ENCODE data around the gene RFT1. TPM values are rescaled to one million over a fixed set of nuclear protein-coding genes. Genes with fewer than 3 reads are reported as not detected.
"Not testable (repeated sequence)": the region's sequence is repeated elsewhere in the genome, so short reads cannot be mapped to it uniquely, and the experiment has no call there.

RFT1 gene
- polyA plus RNA-seq, 12 donors, result 11.2 to 18.1 (median 13.5) TPM; not detected in 1

DNA sequence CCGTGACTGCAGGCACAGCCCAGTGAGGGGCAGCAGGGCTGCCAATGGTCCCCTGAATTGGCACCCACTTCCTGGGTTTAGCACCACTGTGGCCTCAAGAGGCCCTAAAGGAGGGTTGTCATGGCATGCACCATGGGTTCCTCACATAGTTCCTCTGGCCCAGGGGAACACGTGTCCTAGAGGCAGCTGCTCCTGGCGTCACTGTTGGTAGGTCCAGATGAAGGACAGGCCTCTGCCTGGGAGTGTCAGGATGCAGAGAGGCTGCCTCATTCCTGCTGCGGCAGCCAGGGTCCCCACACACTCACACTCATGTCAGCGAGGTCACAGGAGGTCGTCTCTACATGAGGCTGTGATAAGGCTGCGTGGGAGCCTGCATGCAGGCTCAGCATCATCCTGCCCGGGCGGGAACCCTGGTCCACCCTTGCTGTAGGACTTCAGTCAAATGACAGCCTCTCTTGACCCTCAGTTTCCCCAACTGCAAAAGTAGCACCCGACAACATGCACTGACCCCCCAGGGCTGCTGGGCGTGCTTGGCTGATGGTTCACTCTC lies 58.3 kb downstream of the RFT1 start:
- DNase-seq, result no peak

DNA sequence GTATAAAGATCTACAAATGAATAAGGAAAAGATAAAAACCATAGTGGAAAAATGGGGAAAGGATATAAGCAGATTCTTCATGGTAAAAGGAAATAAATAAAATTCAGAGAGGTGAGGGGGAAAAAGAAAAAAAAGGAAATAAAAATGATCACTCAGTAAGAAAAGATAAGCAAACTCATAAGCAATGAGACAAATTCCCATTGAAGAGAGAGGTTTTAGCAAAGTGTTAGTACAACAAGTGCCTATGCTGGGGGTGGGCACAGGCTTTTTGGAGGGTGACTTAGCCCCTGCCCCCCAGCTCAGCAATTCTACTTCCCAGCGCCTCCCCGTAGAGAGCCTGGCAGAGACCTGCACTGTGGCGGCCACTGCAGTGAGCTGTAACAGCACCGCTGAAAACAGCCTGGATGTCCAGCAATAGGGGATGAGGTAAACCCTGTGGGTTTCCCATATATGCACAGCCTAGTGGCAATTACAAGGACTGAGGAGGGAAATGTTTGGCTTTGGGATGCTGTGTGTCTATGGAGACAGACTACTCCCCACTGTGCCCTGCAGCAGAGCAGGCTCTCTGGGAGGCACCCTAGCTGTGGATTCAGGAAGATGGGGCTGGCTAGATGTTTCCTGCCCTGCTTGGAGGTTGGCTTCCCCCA lies 60.7 kb downstream of the RFT1 start:
- DNase-seq, result no peak

DNA sequence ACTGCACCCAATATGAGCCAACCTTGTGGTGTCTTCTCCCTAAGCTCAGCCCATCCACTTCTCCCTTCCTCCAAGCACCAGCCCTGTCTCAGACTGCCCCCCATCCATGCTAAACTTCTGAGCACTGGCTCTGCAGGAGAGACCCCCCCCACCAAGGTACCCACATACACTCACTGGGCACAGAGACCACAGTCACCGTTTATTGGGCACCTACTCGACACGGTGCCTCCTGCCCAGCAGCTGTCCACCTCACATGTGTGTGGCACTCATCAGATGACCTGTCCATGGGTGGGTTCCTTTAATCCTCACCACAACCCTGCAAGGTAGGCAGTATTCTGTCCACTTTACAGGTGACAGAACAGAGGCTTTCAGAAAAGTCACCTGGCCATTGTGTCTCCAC lies 62.1 kb downstream of the RFT1 start:
- DNase-seq, result no peak

DNA sequence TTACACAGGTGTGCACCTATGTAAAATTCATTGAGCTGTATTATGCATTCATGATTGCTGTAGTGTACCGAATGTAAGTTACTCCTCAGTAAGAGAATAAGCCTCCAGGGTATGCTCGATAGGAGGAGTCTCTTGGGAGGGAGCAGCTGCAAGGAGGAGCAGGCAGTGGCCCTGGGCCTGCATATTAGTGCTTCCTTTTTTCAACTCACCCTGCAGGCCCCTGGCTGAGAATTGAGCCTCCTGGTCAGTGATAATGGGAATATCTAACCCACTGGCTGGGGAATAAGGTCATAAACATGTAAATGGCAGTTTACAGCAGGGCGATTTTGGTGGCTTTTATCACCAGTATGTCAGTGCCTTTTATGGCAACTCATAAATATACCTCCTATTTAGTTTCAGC lies 62.7 kb downstream of the RFT1 start:
- DNase-seq, result no peak

DNA sequence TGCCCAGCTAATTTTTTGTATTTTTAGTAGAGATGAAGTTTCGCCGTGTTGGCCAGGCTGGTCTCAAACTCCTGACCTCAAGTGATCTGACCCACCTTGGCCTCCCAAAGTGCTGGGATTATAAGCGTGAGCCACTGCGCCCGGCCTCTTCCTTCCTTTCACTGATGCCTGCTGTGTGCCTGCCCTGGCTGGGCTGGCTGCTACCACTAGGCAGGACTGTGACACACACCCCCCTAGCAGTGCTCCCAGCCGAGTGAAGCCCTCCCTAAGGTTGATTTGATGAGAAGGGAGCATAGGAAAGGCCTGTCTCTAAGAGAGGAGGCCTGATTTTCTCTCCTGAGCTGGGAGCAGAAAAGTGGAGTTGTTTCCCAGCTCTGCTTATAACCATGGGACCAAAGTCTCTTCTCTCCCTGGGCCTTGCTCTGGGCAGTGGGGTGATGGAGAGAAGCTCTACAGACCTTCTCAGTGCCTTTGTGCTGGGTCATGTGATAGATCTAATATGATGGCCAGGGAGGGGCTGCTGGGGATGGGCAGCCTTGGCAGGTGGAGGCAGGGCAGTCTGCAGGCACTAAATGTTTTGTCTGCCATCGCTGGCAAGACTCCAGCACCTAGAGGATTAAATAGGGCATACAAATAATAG lies 64.3 kb downstream of the RFT1 start:
- no peak for DNase-seq

DNA sequence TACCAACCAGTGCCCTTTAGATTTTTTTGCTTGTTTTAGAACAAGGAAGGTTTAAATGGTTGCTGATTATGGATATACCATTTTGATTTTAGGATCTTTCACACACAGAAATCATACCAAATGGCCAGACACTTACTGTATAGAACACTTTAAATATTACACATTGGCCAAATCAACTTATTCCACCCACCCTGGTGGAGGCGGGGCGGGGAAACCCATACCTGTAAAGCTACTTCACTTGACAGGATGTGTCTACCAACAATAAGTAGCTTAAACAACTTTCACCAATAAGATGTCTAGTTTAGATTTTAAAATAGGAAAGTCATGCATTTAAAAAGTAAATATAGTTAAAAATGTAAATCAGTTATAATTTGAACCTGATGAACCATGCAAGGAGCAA lies 67.3 kb downstream of the RFT1 start:
- DNase-seq, result no peak

DNA sequence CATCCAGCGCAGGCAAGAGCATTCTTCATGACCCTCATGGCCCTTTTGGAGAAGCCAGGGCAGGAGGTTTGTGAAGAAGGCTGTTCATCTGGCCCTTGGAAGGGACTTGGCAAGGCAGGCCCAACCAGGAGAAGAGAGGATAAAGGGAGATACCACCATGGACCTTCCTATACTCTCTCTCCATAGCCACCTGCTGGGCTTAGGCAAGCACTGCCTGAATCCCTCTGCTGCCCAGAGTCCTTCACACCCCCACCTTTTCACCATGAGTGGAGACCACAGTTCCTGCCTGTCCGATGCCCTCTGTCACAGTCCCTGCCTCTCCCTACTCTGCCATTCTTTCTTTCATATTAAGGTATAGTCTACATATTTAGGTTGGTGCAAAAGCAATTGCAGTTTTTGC lies 73.8 kb downstream of the RFT1 start:
- DNase-seq, result no peak

DNA sequence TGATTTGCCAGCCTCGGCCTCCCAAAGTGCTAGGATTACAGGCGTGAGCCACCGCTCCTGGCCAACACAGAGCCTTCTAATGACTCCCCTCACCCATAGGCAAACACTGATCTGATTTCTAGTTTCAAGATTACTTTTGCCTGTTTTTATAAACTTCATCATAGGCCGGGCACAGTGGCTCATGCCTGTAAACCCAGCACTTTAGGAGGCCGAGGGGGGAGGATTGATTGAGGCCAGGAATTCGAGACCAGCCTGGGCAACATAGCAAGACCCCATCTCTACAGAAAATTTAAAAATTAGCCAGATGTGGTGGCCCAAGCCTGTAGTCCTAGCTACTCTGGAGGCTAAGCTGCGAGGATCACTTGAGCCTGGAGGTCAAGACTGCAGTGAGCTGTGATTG lies 76.0 kb downstream of the RFT1 start:
- DNase-seq, result not testable (repeated sequence)

DNA sequence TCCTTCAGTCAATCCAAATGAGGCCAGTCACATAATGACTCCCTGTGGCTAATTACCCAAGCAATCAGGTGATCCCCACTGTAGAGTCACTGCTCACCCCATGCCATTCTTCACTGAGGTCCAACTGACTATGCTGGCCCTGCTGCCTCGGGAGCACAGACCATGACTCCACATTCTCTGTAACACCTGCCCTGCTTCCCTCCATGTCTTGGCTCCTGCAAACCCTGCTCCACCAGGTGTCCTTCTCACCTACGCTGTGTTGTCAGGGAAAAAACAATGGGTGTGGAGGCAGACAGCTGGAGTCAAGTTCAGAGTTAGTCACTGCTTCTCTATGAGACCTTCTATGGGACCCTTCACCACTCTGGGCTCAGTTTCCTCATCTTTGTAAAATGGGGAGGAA lies 78.3 kb downstream of the RFT1 start:
- DNase-seq, result no peak

DNA sequence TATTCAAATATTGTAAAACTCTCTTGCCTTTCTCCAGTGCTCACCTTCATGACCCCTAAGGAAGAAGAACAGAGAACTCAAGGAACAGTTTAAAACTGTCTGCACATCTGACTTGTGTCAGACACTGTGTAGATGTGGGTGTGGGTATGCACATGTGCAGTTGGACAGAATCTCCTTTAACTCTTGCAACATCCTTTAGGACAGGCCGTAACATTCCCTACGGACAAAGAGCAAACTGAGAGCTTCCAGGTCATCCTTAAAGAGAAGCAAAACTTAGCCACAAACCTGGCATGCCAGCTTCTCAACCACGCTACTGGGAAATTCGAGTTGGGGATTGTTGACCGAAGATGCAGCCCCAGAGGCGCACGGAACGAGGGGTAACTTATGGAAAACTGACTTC lies 80.2 kb downstream of the RFT1 start:
- DNase-seq, result no peak

DNA sequence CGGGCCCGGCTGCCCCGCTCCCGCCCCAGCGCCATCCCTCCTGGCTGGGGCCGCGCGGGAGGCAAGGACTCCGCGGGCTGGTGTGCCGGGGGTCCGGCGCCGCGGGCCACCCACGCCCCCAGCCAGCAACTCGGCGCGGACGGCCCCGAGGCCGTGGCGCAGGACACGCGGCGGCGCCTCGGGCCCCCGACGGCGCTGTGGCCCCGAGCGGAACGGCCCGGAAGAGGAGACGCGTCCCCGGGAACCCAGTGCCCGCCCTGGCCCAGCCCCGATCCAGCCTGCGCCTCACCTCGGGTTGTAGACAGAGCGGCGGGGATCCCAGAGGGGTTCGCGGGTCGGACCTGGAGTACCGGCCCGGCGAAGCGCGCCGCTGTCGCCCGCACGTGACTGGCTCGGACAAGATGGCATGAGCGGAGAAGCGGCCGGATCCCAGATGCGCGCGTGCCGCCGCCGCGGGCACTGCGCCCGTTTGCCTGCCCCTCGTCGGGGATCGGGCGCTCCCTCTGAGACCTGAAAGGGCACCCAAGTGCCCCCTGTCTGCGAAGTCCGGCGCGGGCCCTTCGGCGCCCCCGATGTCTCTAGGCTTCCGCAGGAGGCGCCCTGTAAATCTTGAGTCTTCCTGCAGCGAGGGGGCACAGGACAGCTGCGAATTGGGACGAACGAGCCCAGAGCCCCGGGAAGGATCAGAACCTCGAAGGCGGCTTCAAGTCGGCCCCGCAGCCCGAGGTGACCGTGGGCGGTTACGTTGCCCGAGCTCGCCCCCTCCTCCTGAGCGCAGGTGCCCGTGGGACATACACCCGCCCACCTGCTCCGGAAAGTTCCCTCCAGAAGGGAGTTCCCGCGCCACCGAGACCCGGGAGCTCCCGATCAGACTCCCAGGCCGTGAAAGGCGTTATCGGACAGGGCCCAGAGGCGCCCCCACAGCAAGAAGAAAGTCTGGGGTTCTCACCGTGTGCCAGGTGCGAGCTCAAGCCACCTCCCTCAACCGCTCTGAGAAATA lies 83.8 kb downstream of the RFT1 start:
- peak; percentile 31 for DNase-seq

DNA sequence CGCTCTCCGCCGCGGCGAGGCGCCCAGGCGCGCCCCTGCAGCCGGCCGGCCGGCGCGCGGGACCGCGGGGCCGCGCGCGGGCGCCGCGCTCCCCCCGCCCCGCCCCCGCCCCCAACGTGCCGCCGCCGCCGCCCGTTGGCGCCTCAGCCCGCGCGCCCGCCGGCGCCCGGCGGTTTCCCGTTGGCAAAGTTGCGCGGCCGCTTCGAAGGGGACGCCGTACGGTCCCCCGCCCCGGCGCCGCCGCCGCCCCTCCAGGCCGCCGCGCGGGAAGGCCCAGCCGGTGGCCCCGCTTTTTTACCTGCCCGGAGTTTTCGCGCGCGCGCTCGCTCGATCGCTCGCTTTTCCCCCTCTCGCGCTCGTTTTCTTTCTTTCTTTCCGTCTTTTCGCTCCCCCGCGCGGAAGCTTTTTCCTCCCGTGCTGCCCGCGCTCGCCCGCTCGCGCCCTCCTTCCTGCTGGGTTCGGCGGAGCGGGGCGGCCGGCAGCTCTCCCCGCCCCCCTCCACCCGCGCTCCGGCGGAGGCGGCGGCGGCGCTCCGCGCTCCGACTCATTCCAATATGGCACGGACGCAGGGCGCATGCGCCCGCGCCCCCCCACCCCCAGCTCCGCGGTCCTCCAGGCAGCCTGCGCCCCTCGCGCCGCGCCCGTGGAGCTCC lies 84.6 kb downstream of the RFT1 start, which contains the start of gene SFMBT1:
SFMBT1 (minus strand) TSS at position 556 of the 653 bp plus-strand sequence. CDS start 76,945 bp downstream, outside the sequence.
- DNase-seq, result peak; percentile 74

DNA sequence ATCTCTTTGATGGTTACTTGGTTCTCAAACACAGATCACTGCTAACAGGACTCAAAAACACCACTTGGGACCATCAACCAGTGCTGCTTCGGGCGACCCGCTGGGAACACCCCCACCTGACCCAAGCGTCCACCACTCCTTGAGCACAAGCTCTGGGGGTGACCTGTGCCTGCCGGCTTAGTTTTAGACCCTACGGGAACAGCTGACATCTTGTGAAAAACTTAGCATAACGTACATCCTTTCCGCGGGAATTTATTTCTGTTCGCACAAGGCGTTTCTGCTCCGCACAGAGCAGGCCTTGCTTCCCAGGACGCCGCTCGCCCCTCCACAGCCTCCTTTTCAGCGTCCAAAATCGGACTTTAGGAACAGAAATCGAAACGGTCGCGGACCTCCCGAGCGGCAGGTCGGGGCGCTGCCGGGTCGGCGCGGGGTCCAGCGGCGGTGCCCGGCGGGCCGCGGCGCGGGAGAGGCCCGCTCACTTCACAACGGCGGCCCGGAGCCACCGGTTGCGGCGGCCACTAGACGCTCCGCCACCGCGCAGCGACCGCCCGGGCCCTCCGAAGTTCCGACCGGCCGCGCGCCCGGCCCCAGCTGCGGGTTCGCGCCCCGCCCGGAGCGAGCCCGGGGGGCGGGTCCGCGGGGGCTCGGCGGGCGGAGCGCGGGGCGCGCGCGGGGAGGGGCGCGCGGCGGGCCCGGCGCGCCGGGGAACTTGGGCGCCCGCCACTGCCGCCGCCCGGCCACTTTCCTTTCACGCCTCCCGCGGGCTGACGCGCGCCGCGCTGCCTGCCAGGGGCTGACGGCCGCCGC lies 85.3 kb downstream of the RFT1 start:
- peak; percentile 58 for DNase-seq

DNA sequence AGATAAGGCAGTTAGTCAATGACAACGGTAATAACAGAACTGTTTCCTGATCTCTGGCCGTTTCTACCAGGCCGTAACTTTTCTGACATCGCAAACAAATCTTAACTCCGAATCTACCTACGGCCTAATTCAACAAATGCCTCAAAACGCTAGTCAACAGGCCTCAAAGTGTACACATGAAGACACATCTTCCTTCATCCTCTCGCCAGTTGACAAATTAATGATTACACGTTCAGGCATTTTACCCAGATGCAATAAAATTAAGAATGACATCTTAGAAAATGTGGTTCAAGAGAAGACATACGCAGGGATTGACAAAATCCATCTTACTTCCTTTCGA lies 85.9 kb downstream of the RFT1 start:
- peak; percentile 4 for DNase-seq

DNA sequence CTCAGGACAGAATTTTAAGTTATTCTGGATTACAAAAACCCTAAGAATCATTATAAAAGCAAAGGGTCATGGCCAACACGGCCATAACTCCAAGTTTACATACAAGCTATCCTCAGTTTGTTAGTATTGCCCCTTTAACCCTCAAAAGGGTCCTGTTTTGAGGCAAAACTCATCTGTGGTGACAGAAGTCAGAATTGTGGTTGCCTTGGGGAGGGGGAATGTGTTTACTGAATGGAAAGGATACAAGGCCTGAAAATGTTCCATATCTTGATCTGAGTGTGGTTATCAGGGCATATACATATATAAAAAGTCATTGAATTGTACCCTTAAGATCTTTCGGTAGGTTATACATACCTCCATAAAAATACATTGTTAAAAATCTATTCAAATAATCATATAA lies 86.5 kb downstream of the RFT1 start:
- DNase-seq, result no peak

DNA sequence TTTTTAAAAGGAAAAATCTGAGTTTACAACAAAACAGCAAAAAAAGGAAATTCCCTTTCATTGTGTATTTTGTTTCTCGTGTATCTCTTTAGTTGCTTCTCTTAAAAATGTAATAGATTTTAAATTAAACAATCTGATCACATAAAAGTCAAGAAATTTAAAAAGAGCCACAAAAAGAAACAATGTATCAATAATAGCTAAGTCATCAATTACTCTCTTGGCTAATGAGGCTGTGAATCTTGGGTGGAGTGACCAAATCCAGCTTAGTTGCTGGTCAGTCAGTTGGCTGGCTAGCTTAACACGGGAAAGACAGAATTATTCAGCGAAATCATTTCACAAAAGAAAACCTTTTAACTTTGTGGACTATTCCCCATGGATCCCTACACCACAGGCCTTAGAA lies 87.6 kb downstream of the RFT1 start:
- DNase-seq, result no peak

DNA sequence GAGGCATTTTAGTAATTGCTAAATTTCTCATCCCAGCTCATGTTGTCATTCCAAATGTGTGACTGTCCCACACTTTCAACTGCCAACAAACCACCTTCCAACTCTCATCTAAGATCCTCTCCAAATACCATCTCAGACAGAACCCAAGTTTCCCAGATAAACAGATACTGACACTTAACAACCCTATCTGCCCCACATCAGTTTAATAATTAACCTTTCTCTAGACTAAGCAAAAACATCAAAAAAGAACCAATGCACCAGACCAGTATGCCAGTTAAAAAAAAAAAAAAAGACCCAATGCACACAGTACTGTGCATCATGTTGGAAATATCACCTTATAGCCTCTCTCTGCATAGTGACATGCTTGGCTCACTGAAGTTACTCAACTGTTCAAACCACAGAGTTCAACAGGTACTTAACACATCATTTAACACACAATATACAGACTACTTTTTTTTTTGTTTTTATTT lies 89.8 kb downstream of the RFT1 start:
- no peak for DNase-seq

DNA sequence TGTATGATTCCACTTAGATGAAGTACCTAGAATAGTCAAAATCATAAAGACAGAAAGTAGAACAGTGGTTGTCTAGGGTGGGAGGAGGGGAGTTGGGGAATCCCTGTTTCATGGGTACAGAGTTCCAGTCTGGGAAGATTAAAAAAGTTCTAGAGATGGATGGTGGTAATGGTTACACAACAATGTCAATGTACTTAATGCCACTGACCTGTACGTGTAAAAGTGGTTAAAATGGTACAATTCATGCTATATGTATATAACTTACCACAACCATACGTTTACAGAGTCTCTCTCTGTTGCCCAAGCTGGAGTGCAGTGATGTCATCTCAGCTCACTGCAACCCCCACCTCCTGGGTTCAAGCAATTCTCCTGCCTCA lies 90.9 kb downstream of the RFT1 start:
- no peak for DNase-seq

DNA sequence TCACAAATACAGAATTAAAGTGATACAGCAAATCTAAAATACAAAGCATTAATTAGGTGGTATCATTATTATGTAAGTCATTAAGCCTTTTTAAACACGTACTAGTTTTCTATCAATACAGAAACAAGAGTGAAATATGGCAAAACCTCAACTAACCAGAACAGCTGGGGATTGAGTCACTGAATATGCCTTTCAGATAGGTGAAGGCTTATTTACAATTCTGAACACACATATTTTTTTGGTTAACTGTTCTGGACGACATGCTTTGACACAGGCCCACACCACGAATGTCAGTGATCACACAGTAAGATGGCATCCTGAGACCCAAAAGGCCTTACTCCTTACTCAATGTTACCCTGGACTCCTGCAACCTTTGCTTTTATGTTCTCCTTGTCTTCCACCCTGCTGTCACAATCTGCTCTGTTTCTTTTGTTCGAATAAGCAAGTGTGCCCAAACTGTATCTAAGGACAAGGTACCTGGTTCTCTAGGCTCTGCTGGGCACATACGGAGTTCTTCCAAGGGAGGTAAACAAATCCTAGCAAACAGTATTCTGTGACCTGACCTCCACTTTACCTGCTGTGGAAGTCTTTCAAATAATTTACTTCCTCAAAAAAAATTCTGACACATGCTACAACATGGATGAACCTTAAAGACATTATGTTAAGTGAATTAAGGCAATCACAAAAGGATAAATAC lies 91.4 kb downstream of the RFT1 start:
- no peak for DNase-seq

Data from muscle of arm (tissue), 12 donors.